GM12873 (cell line): ENCODE results near the gene TSPAN4.

Experiments
- TF ChIP-seq, protein P1 (sequence below): IDR thresholded peaks from 2 replicates; pipeline ENCODE4 v1.5.1; 2012; ENCODE audit warnings: low read depth, mild to moderate bottlenecking, moderate library complexity, low read length, control low read depth; ENCODE audit not compliant: insufficient read depth; ENCODE audit errors: missing control alignments

TSPAN4 gene, protein sequence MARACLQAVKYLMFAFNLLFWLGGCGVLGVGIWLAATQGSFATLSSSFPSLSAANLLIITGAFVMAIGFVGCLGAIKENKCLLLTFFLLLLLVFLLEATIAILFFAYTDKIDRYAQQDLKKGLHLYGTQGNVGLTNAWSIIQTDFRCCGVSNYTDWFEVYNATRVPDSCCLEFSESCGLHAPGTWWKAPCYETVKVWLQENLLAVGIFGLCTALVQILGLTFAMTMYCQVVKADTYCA

DNA sequence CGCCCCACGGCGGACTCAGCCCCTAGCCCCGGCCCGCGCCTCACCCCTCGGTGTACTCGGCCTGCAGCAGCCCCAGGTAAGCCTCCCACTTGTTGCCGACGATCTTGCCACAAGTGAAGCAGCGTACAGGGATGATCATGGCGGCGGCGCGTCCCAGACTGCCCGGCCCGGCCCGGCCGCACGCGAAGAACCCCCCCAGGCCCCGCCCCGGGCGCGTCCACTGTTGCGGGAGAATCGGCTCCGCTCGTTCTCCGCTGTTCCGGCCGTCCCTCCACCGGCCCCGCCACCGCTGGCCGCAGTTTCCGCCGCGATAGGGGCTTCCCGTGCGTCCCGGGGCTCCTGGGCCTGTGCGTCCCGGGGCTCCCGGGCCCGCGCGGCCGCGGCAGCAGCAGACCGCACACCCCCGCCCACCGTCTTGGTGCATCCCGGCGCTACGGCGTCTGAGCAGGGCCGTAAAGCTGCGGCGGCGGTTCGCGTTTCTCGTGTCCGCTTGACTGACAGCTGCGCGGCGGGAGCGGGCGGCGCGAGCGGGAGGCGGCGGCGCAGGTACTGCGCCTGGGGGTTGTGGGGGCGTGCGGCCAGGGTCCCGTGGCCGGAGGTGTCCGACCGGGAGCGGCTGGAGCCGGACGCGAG lies at the start of gene TSPAN4, which contains the start of gene POLR2L:
Gene TSPAN4 (plus strand): TSS at position 483 of the 633 bp plus-strand sequence. CDS start 7,453 bp downstream, outside the sequence.
Gene POLR2L (minus strand): TSS at position 160 of the 633 bp plus-strand sequence. CDS start 21 bp downstream, at position 139.
- TF ChIP-seq, protein P1, sequence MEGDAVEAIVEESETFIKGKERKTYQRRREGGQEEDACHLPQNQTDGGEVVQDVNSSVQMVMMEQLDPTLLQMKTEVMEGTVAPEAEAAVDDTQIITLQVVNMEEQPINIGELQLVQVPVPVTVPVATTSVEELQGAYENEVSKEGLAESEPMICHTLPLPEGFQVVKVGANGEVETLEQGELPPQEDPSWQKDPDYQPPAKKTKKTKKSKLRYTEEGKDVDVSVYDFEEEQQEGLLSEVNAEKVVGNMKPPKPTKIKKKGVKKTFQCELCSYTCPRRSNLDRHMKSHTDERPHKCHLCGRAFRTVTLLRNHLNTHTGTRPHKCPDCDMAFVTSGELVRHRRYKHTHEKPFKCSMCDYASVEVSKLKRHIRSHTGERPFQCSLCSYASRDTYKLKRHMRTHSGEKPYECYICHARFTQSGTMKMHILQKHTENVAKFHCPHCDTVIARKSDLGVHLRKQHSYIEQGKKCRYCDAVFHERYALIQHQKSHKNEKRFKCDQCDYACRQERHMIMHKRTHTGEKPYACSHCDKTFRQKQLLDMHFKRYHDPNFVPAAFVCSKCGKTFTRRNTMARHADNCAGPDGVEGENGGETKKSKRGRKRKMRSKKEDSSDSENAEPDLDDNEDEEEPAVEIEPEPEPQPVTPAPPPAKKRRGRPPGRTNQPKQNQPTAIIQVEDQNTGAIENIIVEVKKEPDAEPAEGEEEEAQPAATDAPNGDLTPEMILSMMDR: no peak

DNA sequence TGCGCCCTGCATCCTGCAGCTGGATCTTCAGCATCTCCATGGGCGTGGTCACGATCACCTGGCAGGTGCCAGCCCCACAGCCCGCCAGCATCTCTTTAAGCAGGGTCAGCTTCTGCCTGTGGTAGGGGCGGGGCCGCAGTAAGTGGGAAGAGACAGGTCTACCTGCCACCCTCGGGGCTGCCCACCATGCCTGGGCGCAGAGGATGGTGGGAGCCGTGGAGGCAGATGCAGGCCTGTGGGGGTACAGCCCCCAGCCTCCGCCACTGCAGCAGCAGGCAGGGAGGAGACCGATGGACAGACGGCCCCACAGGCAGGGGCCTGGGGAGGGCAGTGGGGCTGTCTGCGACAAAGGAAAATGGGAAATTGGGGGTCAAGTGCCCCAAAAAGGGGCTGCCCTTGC lies 49.8 kb upstream of the TSPAN4 start:
- TF ChIP-seq, protein P1: no peak

DNA sequence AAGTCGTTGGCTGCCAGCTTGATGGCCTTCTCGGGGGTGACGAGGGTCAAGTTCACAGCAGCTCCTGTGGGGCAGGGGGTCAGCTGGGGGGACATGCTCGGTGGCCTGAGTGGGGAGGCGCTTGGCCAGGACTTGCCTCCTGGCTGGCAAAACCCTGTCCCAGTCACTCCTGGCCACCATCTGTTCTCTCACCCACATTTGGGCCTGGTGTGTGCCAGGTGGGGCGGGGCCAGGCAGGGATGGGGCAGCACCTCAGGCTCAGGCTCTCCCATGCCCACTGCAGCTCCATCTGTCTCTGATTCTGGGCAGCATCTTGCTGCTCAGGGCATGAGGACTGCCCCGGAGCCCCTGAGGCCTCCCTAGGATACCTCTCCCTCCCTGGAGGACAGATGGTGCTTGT lies 49.1 kb upstream of the TSPAN4 start:
- TF ChIP-seq, protein P1: no peak

DNA sequence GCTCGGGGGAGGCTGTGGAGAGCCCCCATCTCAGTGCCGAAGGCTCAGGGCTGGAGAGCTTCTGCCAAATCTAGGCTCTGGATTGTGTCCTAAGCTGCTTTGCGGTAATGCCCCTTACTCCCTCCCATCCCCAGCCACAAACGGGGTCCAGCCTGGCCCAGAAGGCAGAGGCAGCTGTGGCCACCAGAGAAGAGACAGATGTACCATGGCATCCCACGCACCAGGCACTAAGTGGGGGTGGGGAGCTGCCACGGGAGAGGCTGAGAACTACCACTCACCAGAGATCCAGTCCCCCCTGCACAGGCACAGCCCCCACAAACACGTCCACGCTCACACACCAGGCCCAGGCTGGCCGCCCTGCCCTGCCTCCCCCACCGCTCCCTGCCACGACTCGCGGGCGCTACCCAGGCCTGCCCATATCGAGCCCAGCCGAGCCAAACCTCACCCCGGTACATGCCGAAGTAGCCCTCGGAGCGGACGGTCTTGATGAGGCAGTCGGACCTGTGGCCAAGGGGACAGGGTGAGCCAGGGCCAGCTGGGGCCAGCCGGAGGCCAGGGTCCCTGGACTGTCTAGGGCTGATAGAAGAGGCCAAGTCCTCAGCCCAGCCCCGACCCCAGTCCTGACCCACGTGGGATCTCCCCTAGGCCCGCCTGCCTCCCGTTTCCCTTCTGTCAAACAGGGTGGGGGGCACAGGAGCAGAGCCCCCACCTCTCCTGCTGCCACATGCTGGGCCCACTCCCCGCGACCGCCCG lies 48.5 kb upstream of the TSPAN4 start:
- TF ChIP-seq, protein P1: no peak

DNA sequence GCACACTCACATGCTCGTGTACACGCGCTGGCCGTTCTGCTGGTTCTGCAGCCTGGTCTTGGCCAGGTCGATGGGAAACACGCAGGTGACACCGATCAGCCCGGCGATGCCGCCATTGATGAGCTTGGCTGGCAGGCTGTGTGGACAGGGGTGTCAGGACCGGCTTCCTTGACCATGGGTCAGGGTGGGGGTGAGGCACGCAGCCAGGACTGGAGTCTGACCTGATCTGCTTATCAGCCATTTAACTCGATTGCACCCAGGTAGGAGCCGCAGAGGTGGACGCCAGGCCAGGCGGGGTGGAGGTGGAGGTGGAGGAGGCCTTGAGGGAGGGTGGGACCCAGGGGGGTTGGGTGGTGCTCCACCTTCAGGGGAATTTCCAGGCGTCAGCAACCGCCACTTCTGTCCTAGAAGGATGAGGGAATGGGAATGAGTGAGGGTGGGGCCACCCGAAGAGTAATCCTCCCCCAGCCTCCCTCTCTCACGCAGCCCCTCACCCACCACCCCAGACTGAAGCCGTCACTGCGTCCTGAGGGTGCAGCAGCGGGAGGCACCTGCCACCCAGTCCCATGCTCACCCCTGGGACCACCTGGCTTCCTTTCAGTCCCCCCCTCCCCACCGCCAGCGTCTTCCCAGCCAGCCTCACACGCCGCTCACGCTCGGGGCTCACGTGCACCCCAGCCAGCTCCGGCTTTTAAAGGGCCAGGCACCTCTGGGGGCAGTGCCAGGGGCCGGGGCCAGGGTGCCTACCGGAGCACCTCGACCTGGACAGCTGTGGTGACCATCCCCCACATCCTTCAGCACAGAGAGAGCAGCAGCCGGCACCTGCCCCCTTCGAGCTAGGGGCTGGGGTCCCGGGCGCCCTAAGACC lies 47.7 kb upstream of the TSPAN4 start:
- TF ChIP-seq, protein P1: no peak

DNA sequence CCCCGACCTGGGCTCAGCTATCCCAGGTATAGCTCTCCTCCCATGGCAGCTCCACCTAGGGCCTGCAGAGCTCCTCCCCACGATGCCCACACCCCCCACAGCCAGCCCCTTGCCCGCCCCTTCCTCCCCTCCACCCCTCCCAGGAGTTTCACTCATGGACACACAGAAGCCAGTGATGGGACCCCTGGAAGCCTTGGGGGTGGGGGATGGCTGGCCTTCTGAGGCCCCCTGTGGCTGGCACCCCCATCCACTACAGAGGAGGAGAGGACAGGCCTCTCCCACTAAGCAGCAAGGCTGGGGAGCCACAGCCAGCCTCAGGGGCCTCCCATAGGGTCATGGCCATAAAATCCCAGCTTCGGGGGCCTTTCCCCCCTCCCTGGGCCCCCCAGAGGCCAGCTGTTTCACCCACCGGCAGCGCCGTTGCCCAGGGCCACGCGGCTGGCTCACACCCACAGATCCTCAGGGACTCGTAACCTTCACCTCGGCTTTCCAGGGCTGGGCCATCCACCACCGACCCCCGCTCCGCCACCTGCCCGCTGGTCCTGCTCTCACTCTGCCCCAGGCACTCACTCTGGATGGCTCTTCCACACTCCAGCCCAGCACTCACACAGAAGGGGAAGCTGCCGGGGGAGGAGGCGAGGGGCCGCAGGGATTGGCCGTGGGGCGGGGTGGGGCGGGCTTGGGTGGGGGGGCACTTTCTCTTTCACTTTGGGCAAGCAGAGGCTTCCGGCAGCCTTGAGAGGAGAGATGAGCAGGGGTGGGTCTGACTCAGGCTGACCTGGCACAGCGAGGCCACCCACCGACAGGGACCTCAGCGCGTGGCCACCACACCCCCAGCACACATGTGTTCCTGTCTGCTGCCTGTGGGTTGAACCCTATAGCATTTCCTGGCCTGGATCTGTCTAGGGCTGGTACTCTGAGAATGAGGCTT lies 46.8 kb upstream of the TSPAN4 start:
- TF ChIP-seq, protein P1: no peak
